DOHH2 (cell line): ENCODE data around the gene ABCF2.

Experiments used
- H3F3A ChIP-seq: fragments of 200-600 bp; sonication (generic), shearing (Covaris generic); 2 replicates; pipeline ENCODE4 v1.6.0; 2016; ENCODE audit warnings: antibody characterized with exemption, mild to moderate bottlenecking; ENCODE audit not compliant: control insufficient read depth, insufficient read depth
- H3K27ac ChIP-seq: fragments of 200-600 bp; sonication (generic); 2 replicates; pipeline ENCODE4 v1.5.1; 2014; ENCODE audit warnings: low read depth, mild to moderate bottlenecking, low read length, moderate library complexity
- H3K27me3 ChIP-seq: fragments of 200-600 bp; sonication (generic); 2 replicates; pipeline ENCODE4 v1.6.1; 2014; ENCODE audit warnings: mild to moderate bottlenecking, low read length, mixed read lengths; ENCODE audit not compliant: control insufficient read depth
- H3K36me3 ChIP-seq: fragments of 200-600 bp; sonication (generic); 2 replicates; pipeline ENCODE4 v1.6.1; 2014; ENCODE audit warnings: mild to moderate bottlenecking, low read length, moderate library complexity, mixed read lengths; ENCODE audit not compliant: control insufficient read depth
- H3K4me1 ChIP-seq: fragments of 200-600 bp; sonication (generic); 2 replicates; pipeline ENCODE4 v1.6.1; 2014; ENCODE audit warnings: mild to moderate bottlenecking, low read length, mixed read lengths; ENCODE audit not compliant: control insufficient read depth
- H3K4me2 ChIP-seq: fragments of 200-600 bp; sonication (generic); 2 replicates; pipeline ENCODE4 v1.6.0; 2014; ENCODE audit warnings: mild to moderate bottlenecking, low read length, moderate library complexity
- H3K4me3 ChIP-seq: fragments of 200-600 bp; sonication (generic); 2 replicates; pipeline ENCODE4 v1.5.1; 2014; ENCODE audit warnings: mild to moderate bottlenecking, low read length, mixed read lengths
- H3K79me2 ChIP-seq: fragments of 200-600 bp; sonication (generic); 2 replicates; pipeline ENCODE4 v1.6.1; 2014; ENCODE audit warnings: mild to moderate bottlenecking, low read length, mixed read lengths; ENCODE audit not compliant: control insufficient read depth
- H3K9me2 ChIP-seq: fragments of 200-600 bp; sonication (generic); replicated peaks from 2 replicates; pipeline ENCODE4 v1.6.1; 2014; ENCODE audit warnings: mild to moderate bottlenecking, low read length, mixed read lengths; ENCODE audit not compliant: control insufficient read depth
- H3K9me3 ChIP-seq: fragments of 200-600 bp; sonication (generic); 2 replicates; pipeline ENCODE4 v1.6.1; 2014; ENCODE audit warnings: antibody characterized with exemption, low read length, mixed read lengths; ENCODE audit not compliant: control insufficient read depth, insufficient read depth
- H4K20me1 ChIP-seq: fragments of 200-600 bp; sonication (generic); 2 replicates; pipeline ENCODE4 v1.6.0; 2014; ENCODE audit warnings: low read depth, mild to moderate bottlenecking, antibody characterized with exemption, low read length, moderate library complexity; ENCODE audit not compliant: control insufficient read depth, insufficient read depth
- EZH2phosphoT487 ChIP-seq: fragments of 200-600 bp; sonication (generic); IDR thresholded peaks from 2 replicates; pipeline ENCODE4 v1.6.1; 2017; ENCODE audit warnings: borderline replicate concordance, mild to moderate bottlenecking, antibody characterized with exemption, low read length, moderate library complexity, mixed read lengths
- TF ChIP-seq, protein P1 (sequence below): fragments of 200-600 bp; sonication (generic); IDR thresholded peaks from one replicate; pipeline ENCODE4 v1.5.1; 2014; ENCODE audit warnings: antibody characterized with exemption, mild to moderate bottlenecking, low read depth, low read length; ENCODE audit not compliant: poor library complexity, severe bottlenecking

The ABCF2 gene

GRCh38 chr7:151249732-151250072, 22.7 kb upstream of the ABCF2 start:
- Histone ChIP-seq H3K79me2 (no peaks in the 10 kb centered on the region), H3K4me2 (no peak overlapping the region), H3K4me3 (no peak overlapping the region), H3K27me3 (peaks cover 89% of the 10 kb centered on the region), H3F3A (no peaks in the 10 kb centered on the region), H3K9me3 (no peaks in the 10 kb centered on the region), H3K4me1 (peaks cover 27% of the 10 kb centered on the region), H3K27ac (no peak overlapping the region), H3K36me3 (no peaks in the 10 kb centered on the region), H4K20me1 (peaks cover 10% of the 10 kb centered on the region; the same call in 1 of the 2 replicates), H3K9me2 (no peaks in the 10 kb centered on the region)
- no peak for TF ChIP-seq EZH2phosphoT487
- TF ChIP-seq, protein P1, sequence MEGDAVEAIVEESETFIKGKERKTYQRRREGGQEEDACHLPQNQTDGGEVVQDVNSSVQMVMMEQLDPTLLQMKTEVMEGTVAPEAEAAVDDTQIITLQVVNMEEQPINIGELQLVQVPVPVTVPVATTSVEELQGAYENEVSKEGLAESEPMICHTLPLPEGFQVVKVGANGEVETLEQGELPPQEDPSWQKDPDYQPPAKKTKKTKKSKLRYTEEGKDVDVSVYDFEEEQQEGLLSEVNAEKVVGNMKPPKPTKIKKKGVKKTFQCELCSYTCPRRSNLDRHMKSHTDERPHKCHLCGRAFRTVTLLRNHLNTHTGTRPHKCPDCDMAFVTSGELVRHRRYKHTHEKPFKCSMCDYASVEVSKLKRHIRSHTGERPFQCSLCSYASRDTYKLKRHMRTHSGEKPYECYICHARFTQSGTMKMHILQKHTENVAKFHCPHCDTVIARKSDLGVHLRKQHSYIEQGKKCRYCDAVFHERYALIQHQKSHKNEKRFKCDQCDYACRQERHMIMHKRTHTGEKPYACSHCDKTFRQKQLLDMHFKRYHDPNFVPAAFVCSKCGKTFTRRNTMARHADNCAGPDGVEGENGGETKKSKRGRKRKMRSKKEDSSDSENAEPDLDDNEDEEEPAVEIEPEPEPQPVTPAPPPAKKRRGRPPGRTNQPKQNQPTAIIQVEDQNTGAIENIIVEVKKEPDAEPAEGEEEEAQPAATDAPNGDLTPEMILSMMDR, result no peak

DNA sequence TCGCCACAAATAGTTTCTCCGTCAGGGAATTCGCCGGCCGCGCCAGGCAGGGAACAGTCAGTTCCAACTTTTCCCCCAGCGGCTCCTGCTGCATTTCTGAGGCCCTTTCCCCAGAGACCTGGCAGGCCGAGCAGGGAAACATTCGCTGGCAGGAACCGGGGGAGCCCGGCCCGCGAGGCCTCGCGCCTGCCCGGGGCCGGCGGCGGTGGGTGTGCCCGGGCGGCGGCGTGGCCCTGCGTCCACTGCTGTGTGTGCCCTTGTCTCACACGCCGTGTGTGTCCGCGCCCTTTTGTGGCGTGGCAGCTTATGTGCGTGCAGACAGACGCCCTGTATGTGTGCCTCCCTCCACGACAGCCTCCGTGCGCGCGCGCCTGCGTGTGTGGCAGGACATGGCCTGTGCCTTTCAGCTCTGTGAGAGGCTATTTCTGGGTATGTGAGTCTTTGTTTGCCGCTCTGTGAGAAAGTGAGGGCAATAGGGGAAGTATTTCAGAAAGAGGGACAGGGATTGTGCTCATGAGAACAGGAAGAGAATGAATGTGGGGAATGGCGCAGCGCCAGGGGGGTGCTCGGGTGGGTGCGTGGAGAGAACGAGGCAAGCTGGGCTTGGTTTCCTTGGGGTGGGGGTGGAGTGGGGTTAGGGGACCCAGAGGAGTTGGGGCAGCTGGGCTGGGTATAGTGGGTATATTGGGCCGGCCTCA, 22.2 kb upstream of the ABCF2 start:
- Histone ChIP-seq H3K4me1 (peaks cover 32% of the 10 kb centered on the region), H4K20me1 (peaks cover 10% of the 10 kb centered on the region; the same call in 1 of the 2 replicates), H3K36me3 (no peaks in the 10 kb centered on the region), H3K27ac (no peak overlapping the region), H3K4me2 (peak overlapping the region; percentile 55), H3F3A (no peaks in the 10 kb centered on the region), H3K27me3 (peaks cover 93% of the 10 kb centered on the region), H3K79me2 (no peaks in the 10 kb centered on the region), H3K4me3 (no peak overlapping the region), H3K9me2 (no peaks in the 10 kb centered on the region), H3K9me3 (no peaks in the 10 kb centered on the region)
- TF ChIP-seq, protein P1, result no peak
- peak; percentile 25; the same call in 1 of the 2 replicates for TF ChIP-seq EZH2phosphoT487

DNA sequence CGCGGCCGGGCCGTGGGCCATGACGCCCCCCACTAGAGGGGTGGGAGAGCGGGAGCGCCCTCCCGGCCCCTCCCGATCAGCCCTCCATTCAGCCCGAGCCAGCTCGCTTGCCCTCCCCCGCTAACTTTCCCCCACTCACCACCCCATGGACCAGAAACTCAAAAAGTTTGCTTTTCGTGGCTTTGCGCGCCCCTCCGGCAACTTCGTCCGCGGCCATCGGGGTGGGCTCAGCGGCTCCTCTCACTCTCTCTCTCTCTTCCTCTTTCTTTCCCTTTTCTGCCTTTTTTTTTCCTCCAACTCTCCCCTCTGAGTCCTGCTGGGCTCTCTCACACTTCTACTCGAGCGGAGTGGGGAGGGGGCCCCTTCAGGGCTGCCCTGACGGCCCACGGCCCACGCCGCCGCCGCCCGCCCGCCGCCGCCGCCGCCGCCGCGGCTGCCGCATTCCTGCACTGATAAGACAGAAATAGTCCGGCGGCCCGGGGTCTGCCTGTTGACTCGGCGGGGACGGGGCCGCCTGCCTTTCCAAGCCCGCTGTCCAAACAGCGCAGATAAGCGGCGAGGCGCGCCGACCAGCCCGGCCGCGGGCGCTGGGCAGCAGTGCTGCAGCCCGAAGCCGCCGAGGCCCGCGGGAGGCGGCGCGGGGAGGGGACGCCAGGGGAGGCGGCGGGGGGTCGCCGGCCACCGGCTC, 21.5 kb upstream of the ABCF2 start, which contains the start of gene SMARCD3:
Gene SMARCD3 (minus strand): TSS at position 349 of the 688 bp plus-strand sequence. CDS start 132 bp downstream, at position 217.
- H3K4me1 ChIP-seq, result peaks cover 39% of the 10 kb centered on the region

More for the DNA sequence above, 21.5 kb upstream of the ABCF2 start, which contains the start of gene SMARCD3:
- Histone ChIP-seq H3F3A (no peaks in the 10 kb centered on the region), H4K20me1 (peaks cover 10% of the 10 kb centered on the region; the same call in 1 of the 2 replicates), H3K79me2 (no peaks in the 10 kb centered on the region), H3K36me3 (no peaks in the 10 kb centered on the region), H3K9me2 (no peaks in the 10 kb centered on the region), H3K9me3 (no peaks in the 10 kb centered on the region), H3K4me3 (peak within 1 kb of the TSS; percentile 40), H3K27me3 (peaks cover 92% of the 10 kb centered on the region), H3K27ac (no peak within 1 kb of the TSS), H3K4me2 (peak within 1 kb of the TSS; percentile 55)
- TF ChIP-seq, protein P1, result no peak
- peak; percentile 93 for TF ChIP-seq EZH2phosphoT487
